Keratinocyte (primary cell): ENCODE measurements around the gene TRIM8. TPM values are rescaled to one million over a fixed set of nuclear protein-coding genes. Genes with fewer than 3 reads are reported as not detected.
A peak's percentile ranks its signal among the peaks of the same experiment; 100 is the strongest.

Experiments used
- DNase-seq: peaks from one replicate; pipeline ENCODE4 v3.0.0-alpha.2; 2011; ENCODE audit warnings: low read depth, missing footprints, low spot score
- FAIRE-seq: peaks from 2 replicates; lab custom pipeline; 2011; peaks lifted over from hg19 to GRCh38; lab: Jason Lieb, UNC
- H2AFZ ChIP-seq: 2 replicates; pipeline ENCODE4 v1.6.0; 2012; ENCODE audit warnings: low read length, control low read depth, inconsistent platforms; ENCODE audit not compliant: control insufficient read depth
- H3K27ac ChIP-seq: 2 replicates; pipeline ENCODE4 v1.5.1; 2011; ENCODE audit warnings: low read length; ENCODE audit not compliant: control insufficient read depth, insufficient read depth
- H3K27me3 ChIP-seq: 3 replicates; pipeline ENCODE4 v1.6.0; 2011; ENCODE audit warnings: low read length; ENCODE audit not compliant: control insufficient read depth, insufficient read depth; ENCODE audit errors: extremely low read depth
- H3K36me3 ChIP-seq, 2 experiments: 2 replicates in 1 of 2; 3 replicates in 1 of 2; pipeline ENCODE4 v1.5.1; 2011; ENCODE audit warnings: low read length in 2 of 2, mild to moderate bottlenecking in 1 of 2; ENCODE audit not compliant: control insufficient read depth in 2 of 2, insufficient read depth in 2 of 2; ENCODE audit errors: extremely low read depth in 1 of 2
- H3K4me1 ChIP-seq: 3 replicates; pipeline ENCODE4 v1.5.1; 2011; ENCODE audit warnings: low read length; ENCODE audit not compliant: control insufficient read depth, insufficient read depth; ENCODE audit errors: extremely low read depth
- H3K4me2 ChIP-seq: 3 replicates; pipeline ENCODE4 v1.6.0; 2011; ENCODE audit warnings: low read depth, low read length; ENCODE audit not compliant: control insufficient read depth, insufficient read depth; ENCODE audit errors: extremely low read depth
- H3K4me3 ChIP-seq, 3 experiments: fragments of 200-600 bp in 1 of 3; sonication (generic) in 1 of 3; 2 replicates in 2 of 3; 3 replicates in 1 of 3; pipeline ENCODE4 v1.5.1; 2011 to 2016; ENCODE audit warnings: low read length in 3 of 3, mild to moderate bottlenecking in 3 of 3, control low read depth in 2 of 3, inconsistent platforms in 1 of 3, low read depth in 1 of 3, mixed read lengths in 1 of 3, mixed run types in 1 of 3, moderate library complexity in 1 of 3; ENCODE audit not compliant: control insufficient read depth in 2 of 3, insufficient read depth in 2 of 3; ENCODE audit errors: extremely low read depth in 1 of 3
- H3K79me2 ChIP-seq: 2 replicates; pipeline ENCODE4 v1.6.0; 2012; ENCODE audit warnings: low read length; ENCODE audit not compliant: control insufficient read depth, insufficient read depth
- H3K9ac ChIP-seq: 3 replicates; pipeline ENCODE4 v1.6.0; 2011; ENCODE audit warnings: low read length; ENCODE audit not compliant: control insufficient read depth, insufficient read depth; ENCODE audit errors: extremely low read depth
- H3K9me1 ChIP-seq: 3 replicates; pipeline ENCODE4 v1.6.0; 2011; ENCODE audit warnings: low read length; ENCODE audit not compliant: control insufficient read depth, insufficient read depth; ENCODE audit errors: extremely low read depth
- H3K9me3 ChIP-seq: 2 replicates; pipeline ENCODE4 v1.5.1; 2012; ENCODE audit warnings: low read depth, low read length; ENCODE audit not compliant: control insufficient read depth
- H4K20me1 ChIP-seq: 3 replicates; pipeline ENCODE4 v1.6.0; 2011; ENCODE audit warnings: low read length; ENCODE audit not compliant: control insufficient read depth, insufficient read depth; ENCODE audit errors: extremely low read depth
- CTCF ChIP-seq, 3 experiments: IDR thresholded peaks in 1 of 3; conservative IDR thresholded peaks in 1 of 3; optimal IDR thresholded peaks in 1 of 3; 2 replicates in 2 of 3; 3 replicates in 1 of 3; pipeline versions ENCODE3 to v1.5.1; 2011; ENCODE audit warnings: low read length in 3 of 3, mild to moderate bottlenecking in 3 of 3, moderate library complexity in 2 of 3, control low read depth in 1 of 3, inconsistent platforms in 1 of 3; ENCODE audit not compliant: insufficient read depth in 2 of 3; ENCODE audit errors: extremely low read depth in 1 of 3
- EZH2 ChIP-seq: IDR thresholded peaks from one replicate; pipeline ENCODE4 v1.6.1; 2012; ENCODE audit warnings: inconsistent platforms, mild to moderate bottlenecking, low read length, moderate library complexity
- dilution Hi-C: fragments of 300-500 bp; cut with MboI; formaldehyde crosslinking; loops from one replicate; pipeline ENCODE4 v1.7.0; 2020; ENCODE audit warnings: low sequenced_read_pairs; ENCODE audit not compliant: extremely low pct_ligation_motif_present
- polyA plus RNA-seq, 5 experiments: library from polyadenylated mRNA; depleted of rRNA in 3 of 5; stranded (reverse) in 3 of 5; stranded (forward) in 1 of 5; unstranded in 1 of 5; fragments of >200 nt; gene quantifications; 1 replicate in 1 of 5; 2 replicates in 3 of 5; 3 replicates in 1 of 5; pipeline versions ENCODE4 v1.2.1 to v1.2.3, GENCODE V29; 2011 to 2012; ENCODE audit warnings: missing spikeins in 2 of 5, low read depth in 1 of 5, low replicate concordance in 1 of 5

The TRIM8 gene
- polyA plus RNA-seq, 1 donor (not counting 4 experiments of a cell fraction or from before 2014, with no cell fraction given): 24.8 TPM

- no peak overlapping the region for H2AFZ ChIP-seq
- TF ChIP-seq EZH2: no peak
- no peak for TF ChIP-seq CTCF (optimal IDR thresholded peaks at IDR 0.05 in 1 of 3, IDR thresholded peaks at IDR 0.05 in 1 of 3, conservative IDR thresholded peaks at IDR 0.05 in 1 of 3; ENCODE audit: extremely low read depth in 1 of 3, insufficient read depth in 2 of 3, low read length in 3 of 3)
- H3K27me3 ChIP-seq: no peaks in the 10 kb centered on the region
- H3K36me3 ChIP-seq: peaks cover 0 to 10% of the 10 kb centered on the region in 2 experiments
- H3K4me3 ChIP-seq: peak overlapping the region; percentile 70 to 93 (median 85)
- H3K9me3 ChIP-seq: no peaks in the 10 kb centered on the region
- dilution Hi-C loops: no loop called here
- DNase-seq: no peak
- peaks cover 2% of the 10 kb centered on the region for H3K9me1 ChIP-seq
- H3K9ac ChIP-seq: peak overlapping the region; percentile 90
- H3K4me1 ChIP-seq: peaks cover 35% of the 10 kb centered on the region
- H3K27ac ChIP-seq: peak overlapping the region; percentile 91
- H3K4me2 ChIP-seq: peak overlapping the region; percentile 95
- FAIRE-seq: no peak
- H3K79me2 ChIP-seq: peaks cover 70% of the 10 kb centered on the region
- peaks cover 17% of the 10 kb centered on the region for H4K20me1 ChIP-seq
Measured at GRCh38 chr10:102646610-102647442, 2.5 kb downstream of the TRIM8 start.

- Histone ChIP-seq H2AFZ (no peak overlapping the region), H3K4me2 (peak overlapping the region; percentile 95), H4K20me1 (peaks cover 19% of the 10 kb centered on the region), H3K9me1 (peaks cover 2% of the 10 kb centered on the region), H3K4me3 (peak overlapping the region; percentile 34 to 93 (median 70)), H3K4me1 (peaks cover 35% of the 10 kb centered on the region), H3K79me2 (peaks cover 76% of the 10 kb centered on the region), H3K9ac (no peak overlapping the region), H3K27ac (no peak overlapping the region), H3K36me3 (peaks cover 0 to 12% of the 10 kb centered on the region in 2 experiments), H3K9me3 (no peaks in the 10 kb centered on the region), H3K27me3 (no peaks in the 10 kb centered on the region)
- FAIRE-seq (no peak), DNase-seq (no peak)
- no peak for TF ChIP-seq EZH2
- TF ChIP-seq CTCF (optimal IDR thresholded peaks at IDR 0.05 in 1 of 3, IDR thresholded peaks at IDR 0.05 in 1 of 3, conservative IDR thresholded peaks at IDR 0.05 in 1 of 3; ENCODE audit: extremely low read depth in 1 of 3, insufficient read depth in 2 of 3, low read length in 3 of 3): no peak
- dilution Hi-C loops: no loop called here
Measured at GRCh38 chr10:102647443-102648268, 3.4 kb downstream of the TRIM8 start.
